ENCODE measurements around the gene RAB7B. TPM values are rescaled to one million over a fixed set of nuclear protein-coding genes. Genes with fewer than 3 reads are reported as not detected.

Gene RAB7B
- total RNA-seq, 1 donor from 2014 or later = 5.1 TPM

- DNase-seq (ENCODE audit: low spot score) = no peak
- no peak for ATAC-seq
- intact Hi-C loops (cut with DNase I) = no loop called here
Observed at GRCh38 chr1:205962821-205963221, 40.4 kb downstream of the RAB7B start.

GRCh38 chr1:205961991-205962820 is 41.0 kb downstream of the RAB7B start:
- ATAC-seq (no peak), DNase-seq (ENCODE audit: low spot score) (no peak)
- intact Hi-C loops (cut with DNase I) = no loop called here

- intact Hi-C loops (cut with DNase I) = no loop called here
- no peak for ATAC-seq
- DNase-seq (ENCODE audit: low spot score) = no peak
Observed at GRCh38 chr1:205961405-205961804, 41.8 kb downstream of the RAB7B start.

- no peak for DNase-seq (ENCODE audit: low spot score)
- intact Hi-C loops (cut with DNase I) = no loop called here
Observed at GRCh38 chr1:205959789-205960188, 43.4 kb downstream of the RAB7B start.

GRCh38 chr1:205955499-205955898 is 47.7 kb downstream of the RAB7B start:
- DNase-seq (ENCODE audit: low spot score) (no peak), ATAC-seq (no peak)
- intact Hi-C loops (cut with DNase I) = no loop called here

More at GRCh38 chr1:205959789-205960188, 43.4 kb downstream of the RAB7B start:
- no peak for ATAC-seq

GRCh38 chr1:205954819-205955404 is 48.3 kb downstream of the RAB7B start:
- ATAC-seq = no peak
- intact Hi-C loops (cut with DNase I) = no loop called here
- no peak for DNase-seq (ENCODE audit: low spot score)

GRCh38 chr1:205951746-205952145 is 51.4 kb downstream of the RAB7B start:
- intact Hi-C loops (cut with DNase I) = no loop called here
- no peak for ATAC-seq
- DNase-seq (ENCODE audit: low spot score) = no peak

- no peak for ATAC-seq
Observed at GRCh38 chr1:205950826-205951549, 52.2 kb downstream of the RAB7B start.

GRCh38 chr1:205950280-205950679 is 52.9 kb downstream of the RAB7B start:
- no peak for ATAC-seq
- no peak for DNase-seq (ENCODE audit: low spot score)
- intact Hi-C loops (cut with DNase I) = no loop called here

More at GRCh38 chr1:205950826-205951549, 52.2 kb downstream of the RAB7B start:
- intact Hi-C loops (cut with DNase I) = no loop called here
- DNase-seq (ENCODE audit: low spot score) = no peak

GRCh38 chr1:205949753-205950152 is 53.4 kb downstream of the RAB7B start:
- no peak for DNase-seq (ENCODE audit: low spot score)
- ATAC-seq = no peak
- intact Hi-C loops (cut with DNase I) = no loop called here

GRCh38 chr1:205948886-205949285 is 54.3 kb downstream of the RAB7B start:
- no peak for ATAC-seq
- intact Hi-C loops (cut with DNase I) = no loop called here
- DNase-seq (ENCODE audit: low spot score) = no peak

GRCh38 chr1:205948039-205948438 is 55.2 kb downstream of the RAB7B start:
- intact Hi-C loops (cut with DNase I) = no loop called here
- ATAC-seq (no peak), DNase-seq (ENCODE audit: low spot score) (no peak)

- no peak for ATAC-seq
- no peak for DNase-seq (ENCODE audit: low spot score)
- intact Hi-C loops (cut with DNase I) = no loop called here
Observed at GRCh38 chr1:205947024-205947423, 56.2 kb downstream of the RAB7B start.

GRCh38 chr1:205945069-205945468 is 58.1 kb downstream of the RAB7B start:
- ATAC-seq (no peak), DNase-seq (ENCODE audit: low spot score) (no peak)
- intact Hi-C loops (cut with DNase I) = no loop called here

- intact Hi-C loops (cut with DNase I) = no loop called here
- DNase-seq (ENCODE audit: low spot score) (no peak), ATAC-seq (no peak)
Observed at GRCh38 chr1:205944525-205944924, 58.7 kb downstream of the RAB7B start.

- DNase-seq (ENCODE audit: low spot score) = no peak
- no peak for ATAC-seq
- intact Hi-C loops (cut with DNase I) = no loop called here
Observed at GRCh38 chr1:205943245-205943644, 60.0 kb downstream of the RAB7B start, which contains the start of gene SLC26A9. Gene SLC26A9, minus strand, starts transcription at chr1:205943456. Its CDS starts 7,636 bp downstream, at chr1:205935820.

GRCh38 chr1:205942631-205943159 is 60.5 kb downstream of the RAB7B start:
- intact Hi-C loops (cut with DNase I) = no loop called here

GRCh38 chr1:205940710-205941109 is 62.5 kb downstream of the RAB7B start:
- ATAC-seq (no peak), DNase-seq (ENCODE audit: low spot score) (no peak)
- intact Hi-C loops (cut with DNase I) = no loop called here

More at GRCh38 chr1:205942631-205943159, 60.5 kb downstream of the RAB7B start:
- no peak for DNase-seq (ENCODE audit: low spot score)
- no peak for ATAC-seq

GRCh38 chr1:205939690-205940330 is 63.4 kb downstream of the RAB7B start:
- intact Hi-C loops (cut with DNase I) = no loop called here
- DNase-seq (ENCODE audit: low spot score) (no peak), ATAC-seq (no peak)

All from sciatic nerve (tissue), 2 donors.